SU-DHL-6 (cell line): ENCODE results near the gene OR13F1.

Source experiments
- H2AFZ ChIP-seq: fragments of 200-600 bp; sonication (generic); 2 replicates; pipeline ENCODE4 v1.6.1; 2014; ENCODE audit warnings: low read depth, mild to moderate bottlenecking, moderate library complexity, mixed read lengths, antibody characterized with exemption, low read length; ENCODE audit not compliant: severe bottlenecking
- H3F3A ChIP-seq: fragments of 200-600 bp; shearing (Covaris generic); 2 replicates; pipeline ENCODE4 v1.6.0; 2016; ENCODE audit warnings: antibody characterized with exemption, mild to moderate bottlenecking; ENCODE audit not compliant: insufficient read depth
- H3K27ac ChIP-seq: fragments of 200-600 bp; sonication (generic); 2 replicates; pipeline ENCODE4 v1.5.1; 2016; ENCODE audit warnings: low read depth, mild to moderate bottlenecking, low read length, moderate library complexity, mixed read lengths
- H3K27me3 ChIP-seq: fragments of 200-600 bp; sonication (generic), shearing (Covaris generic); 2 replicates; pipeline ENCODE4 v1.6.0; 2014; ENCODE audit warnings: mild to moderate bottlenecking, low read length
- H3K36me3 ChIP-seq: fragments of 200-600 bp; sonication (generic); 2 replicates; pipeline ENCODE4 v1.6.1; 2014; ENCODE audit warnings: mild to moderate bottlenecking, low read length, mixed read lengths
- H3K4me2 ChIP-seq: fragments of 300-600, 200-600 bp; shearing (Covaris generic), sonication (generic); 2 replicates; pipeline ENCODE4 v1.6.0; 2014; ENCODE audit warnings: low read length, low read depth, mild to moderate bottlenecking; ENCODE audit not compliant: poor library complexity, severe bottlenecking
- H3K4me3 ChIP-seq: fragments of 200-600 bp; sonication (generic); 2 replicates; pipeline ENCODE4 v1.5.1; 2014; ENCODE audit warnings: antibody characterized with exemption, low read length, mild to moderate bottlenecking, mixed read lengths; ENCODE audit not compliant: insufficient read depth, poor library complexity, severe bottlenecking
- H3K79me2 ChIP-seq: fragments of 200-600 bp; sonication (generic); 2 replicates; pipeline ENCODE4 v1.6.1; 2014; ENCODE audit warnings: mild to moderate bottlenecking, low read length, moderate library complexity; ENCODE audit not compliant: insufficient read depth
- H3K9ac ChIP-seq: fragments of 200-600 bp; sonication (generic); 2 replicates; pipeline ENCODE4 v1.7.0; 2014; ENCODE audit warnings: mild to moderate bottlenecking, low read length
- H3K9me2 ChIP-seq: fragments of 200-600 bp; sonication (generic); replicated peaks from 2 replicates; pipeline ENCODE4 v1.6.1; 2014; ENCODE audit warnings: low read length; ENCODE audit not compliant: insufficient read depth
- H3K9me3 ChIP-seq: fragments of 200-600 bp; sonication (generic); 2 replicates; pipeline ENCODE4 v1.6.1; 2014; ENCODE audit warnings: low read length, mixed read lengths; ENCODE audit not compliant: insufficient read depth
- H4K20me1 ChIP-seq: fragments of 200-600 bp; sonication (generic); 2 replicates; pipeline ENCODE4 v1.6.1; 2014; ENCODE audit warnings: low read depth, mild to moderate bottlenecking, antibody characterized with exemption, low read length, moderate library complexity, mixed read lengths
- EZH2phosphoT487 ChIP-seq: fragments of 200-600 bp; sonication (generic), shearing (Covaris generic); conservative IDR thresholded peaks from 2 replicates; pipeline ENCODE4 v1.6.1; 2018; ENCODE audit warnings: mild to moderate bottlenecking, antibody characterized with exemption, low read length, moderate library complexity, mixed read lengths
- TF ChIP-seq, protein P1 (sequence below): fragments of 200-600 bp; sonication (generic); IDR thresholded peaks from one replicate; pipeline ENCODE4 v1.5.1; 2017; ENCODE audit warnings: antibody characterized with exemption, mild to moderate bottlenecking, low read length, moderate library complexity; ENCODE audit not compliant: insufficient read depth, poor library complexity, severe bottlenecking

OR13F1 gene

GRCh38 chr9:104539275-104539674 lies 35.2 kb downstream of the OR13F1 start:
- H3K79me2 ChIP-seq: no peaks in the 10 kb centered on the region
- H3K9ac ChIP-seq: no peak overlapping the region
- no peak overlapping the region for H2AFZ ChIP-seq
- TF ChIP-seq EZH2phosphoT487: no peak
- TF ChIP-seq, protein P1, sequence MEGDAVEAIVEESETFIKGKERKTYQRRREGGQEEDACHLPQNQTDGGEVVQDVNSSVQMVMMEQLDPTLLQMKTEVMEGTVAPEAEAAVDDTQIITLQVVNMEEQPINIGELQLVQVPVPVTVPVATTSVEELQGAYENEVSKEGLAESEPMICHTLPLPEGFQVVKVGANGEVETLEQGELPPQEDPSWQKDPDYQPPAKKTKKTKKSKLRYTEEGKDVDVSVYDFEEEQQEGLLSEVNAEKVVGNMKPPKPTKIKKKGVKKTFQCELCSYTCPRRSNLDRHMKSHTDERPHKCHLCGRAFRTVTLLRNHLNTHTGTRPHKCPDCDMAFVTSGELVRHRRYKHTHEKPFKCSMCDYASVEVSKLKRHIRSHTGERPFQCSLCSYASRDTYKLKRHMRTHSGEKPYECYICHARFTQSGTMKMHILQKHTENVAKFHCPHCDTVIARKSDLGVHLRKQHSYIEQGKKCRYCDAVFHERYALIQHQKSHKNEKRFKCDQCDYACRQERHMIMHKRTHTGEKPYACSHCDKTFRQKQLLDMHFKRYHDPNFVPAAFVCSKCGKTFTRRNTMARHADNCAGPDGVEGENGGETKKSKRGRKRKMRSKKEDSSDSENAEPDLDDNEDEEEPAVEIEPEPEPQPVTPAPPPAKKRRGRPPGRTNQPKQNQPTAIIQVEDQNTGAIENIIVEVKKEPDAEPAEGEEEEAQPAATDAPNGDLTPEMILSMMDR: no peak
- no peak overlapping the region for H3K4me3 ChIP-seq
- no peaks in the 10 kb centered on the region for H3F3A ChIP-seq
- no peak overlapping the region for H3K27ac ChIP-seq
- no peaks in the 10 kb centered on the region for H3K27me3 ChIP-seq
- no peaks in the 10 kb centered on the region for H3K9me2 ChIP-seq
- H3K36me3 ChIP-seq: no peaks in the 10 kb centered on the region
- H4K20me1 ChIP-seq: no peaks in the 10 kb centered on the region
- H3K4me2 ChIP-seq: no peak overlapping the region
- no peaks in the 10 kb centered on the region for H3K9me3 ChIP-seq

DNA sequence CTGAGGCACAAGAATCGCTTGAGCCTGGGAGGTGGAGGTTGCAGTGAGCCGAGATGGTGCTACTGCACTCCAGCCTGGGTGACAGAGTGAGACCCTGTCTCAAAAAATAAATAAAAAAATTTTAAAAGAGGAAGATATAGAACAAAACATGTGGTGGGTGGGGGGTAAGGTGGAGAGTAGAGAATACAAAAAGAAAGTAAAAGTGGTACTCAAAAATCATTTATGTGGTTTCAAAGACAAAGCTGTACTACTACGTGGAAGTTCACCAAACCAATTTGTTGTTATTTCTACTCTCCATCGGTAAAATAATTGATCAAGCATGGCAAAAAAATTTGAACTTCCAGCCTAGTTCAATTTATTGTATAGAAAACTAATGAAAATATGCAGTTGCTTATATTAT lies 40.6 kb downstream of the OR13F1 start:
- no peaks in the 10 kb centered on the region for H4K20me1 ChIP-seq
- no peaks in the 10 kb centered on the region for H3K9me3 ChIP-seq
- H3K79me2 ChIP-seq: no peaks in the 10 kb centered on the region
- TF ChIP-seq, protein P1: no peak
- TF ChIP-seq EZH2phosphoT487: no peak
- no peak overlapping the region for H3K4me2 ChIP-seq
- H3K27me3 ChIP-seq: no peaks in the 10 kb centered on the region
- H3K9ac ChIP-seq: no peak overlapping the region
- H3K4me3 ChIP-seq: no peak overlapping the region
- H3K9me2 ChIP-seq: no peaks in the 10 kb centered on the region
- no peaks in the 10 kb centered on the region for H3K36me3 ChIP-seq
- no peaks in the 10 kb centered on the region for H3F3A ChIP-seq
- H2AFZ ChIP-seq: no peak overlapping the region
- H3K27ac ChIP-seq: no peak overlapping the region

GRCh38 chr9:104553261-104553660 lies 49.2 kb downstream of the OR13F1 start:
- Histone ChIP-seq H3K27ac (no peak overlapping the region), H3K9me2 (no peaks in the 10 kb centered on the region), H3K36me3 (no peaks in the 10 kb centered on the region), H3K27me3 (no peaks in the 10 kb centered on the region), H3K9me3 (no peaks in the 10 kb centered on the region), H3K9ac (no peak overlapping the region), H3K4me3 (no peak overlapping the region), H2AFZ (no peak overlapping the region), H4K20me1 (no peaks in the 10 kb centered on the region), H3F3A (no peaks in the 10 kb centered on the region), H3K4me2 (no peak overlapping the region), H3K79me2 (no peaks in the 10 kb centered on the region)
- TF ChIP-seq, protein P1: no peak
- TF ChIP-seq EZH2phosphoT487: no peak
